RPMI8226 (cell line): ENCODE data around the gene RGS10.

Experiments
- DNase-seq: peaks from one replicate; pipeline ENCODE4 v3.0.0-alpha.2; 2015

Gene RGS10

GRCh38 chr10:119517235-119518141 lies 25.0 kb downstream of the RGS10 start:
- DNase-seq: no peak

- DNase-seq: peak; percentile 74
These were observed 25.9 kb downstream of the RGS10 start for GRCh38 chr10:119516381-119517234.

- no peak for DNase-seq
These were observed 26.9 kb downstream of the RGS10 start for GRCh38 chr10:119515511-119516045.

GRCh38 chr10:119514819-119515218 lies 27.7 kb downstream of the RGS10 start:
- DNase-seq: no peak

- no peak for DNase-seq
These were observed 30.5 kb downstream of the RGS10 start for GRCh38 chr10:119511828-119512515.

GRCh38 chr10:119509909-119510451 lies 32.5 kb downstream of the RGS10 start:
- no peak for DNase-seq

GRCh38 chr10:119507115-119507514 lies 35.4 kb downstream of the RGS10 start:
- DNase-seq: no peak

- no peak for DNase-seq
These were observed 36.8 kb downstream of the RGS10 start for GRCh38 chr10:119505588-119506315.

- no peak for DNase-seq
These were observed 37.4 kb downstream of the RGS10 start for GRCh38 chr10:119505131-119505551.

GRCh38 chr10:119504651-119505050 lies 37.9 kb downstream of the RGS10 start:
- DNase-seq: no peak

- no peak for DNase-seq
These were observed 38.7 kb downstream of the RGS10 start for GRCh38 chr10:119503821-119504220.

GRCh38 chr10:119502618-119503155 lies 39.8 kb downstream of the RGS10 start:
- DNase-seq: no peak

- no peak for DNase-seq
These were observed 40.3 kb downstream of the RGS10 start for GRCh38 chr10:119502209-119502608.

GRCh38 chr10:119501690-119502089 lies 40.8 kb downstream of the RGS10 start:
- no peak for DNase-seq

GRCh38 chr10:119500821-119501220 lies 41.7 kb downstream of the RGS10 start:
- no peak for DNase-seq

- DNase-seq: no peak
These were observed 42.3 kb downstream of the RGS10 start for GRCh38 chr10:119500123-119500795.

GRCh38 chr10:119499677-119500002 lies 42.9 kb downstream of the RGS10 start:
- no peak for DNase-seq

- no peak for DNase-seq
These were observed 43.4 kb downstream of the RGS10 start for GRCh38 chr10:119498889-119499676.

- DNase-seq: no peak
These were observed 45.3 kb downstream of the RGS10 start for GRCh38 chr10:119497243-119497642.

- DNase-seq: no peak
These were observed 46.2 kb downstream of the RGS10 start for GRCh38 chr10:119496273-119496672.
